Fibroblast of skin of right biceps (primary cell): ENCODE data around the gene TNIK.

Source experiments
- DNase-seq: peaks from one replicate; pipeline ENCODE4 v3.0.0-alpha.2; 2013

Gene TNIK

DNA sequence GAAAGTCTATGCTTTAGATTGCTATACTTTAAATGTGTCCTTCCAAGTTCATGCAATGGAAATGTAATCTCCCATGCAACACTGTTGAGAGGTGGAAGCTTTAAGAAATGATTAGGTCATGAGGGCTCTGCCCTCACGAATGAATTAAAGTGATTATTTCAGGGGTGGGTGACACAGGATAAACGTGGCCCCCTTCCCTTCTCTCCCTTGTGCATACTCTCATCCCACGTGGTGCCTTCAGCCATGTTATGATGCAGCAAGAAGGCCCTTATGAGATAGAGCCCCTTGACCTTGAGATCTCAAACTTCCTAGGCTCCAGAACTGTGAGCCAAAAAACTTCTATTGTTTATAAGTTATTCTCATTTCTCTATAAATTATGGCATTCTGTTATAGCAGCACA is 183.3 kb downstream of the TNIK start:
- no peak for DNase-seq

DNA sequence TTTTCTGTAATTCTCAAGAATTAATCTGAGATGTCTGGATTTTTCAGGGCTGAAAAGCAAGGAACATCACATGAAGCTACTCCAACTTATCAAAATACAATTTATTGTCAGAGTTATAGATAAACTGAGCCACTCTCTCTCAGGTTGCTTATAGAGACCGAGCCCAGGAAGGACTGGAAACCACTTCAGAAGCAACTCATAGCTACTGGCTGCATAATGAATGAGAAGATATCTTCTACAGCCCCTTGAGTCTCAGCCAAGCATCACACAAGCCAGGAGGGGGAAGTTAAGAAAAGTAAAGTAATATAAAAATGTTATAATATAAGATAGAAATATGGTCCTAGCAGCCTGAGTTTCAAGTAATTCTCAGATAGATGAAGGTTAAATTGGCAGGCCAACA is 186.0 kb downstream of the TNIK start:
- no peak for DNase-seq

DNA sequence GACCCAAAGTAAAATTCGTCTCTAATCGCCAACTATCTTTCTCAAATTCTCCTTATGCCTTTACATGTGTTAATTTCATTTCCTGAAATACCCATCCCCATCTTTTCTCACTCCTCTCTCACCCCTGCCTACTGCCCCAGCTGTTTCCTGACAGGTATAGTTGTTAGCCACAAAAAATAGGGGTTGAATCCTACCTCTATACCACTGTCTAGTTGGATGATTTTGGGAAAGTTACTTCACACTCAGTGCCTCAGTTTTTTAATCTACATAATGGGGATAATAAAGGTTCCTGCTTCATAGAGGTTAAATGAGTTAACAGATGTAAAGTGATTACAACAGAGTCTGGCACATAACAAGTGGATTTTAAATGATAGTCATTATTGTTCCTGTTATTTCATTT is 189.7 kb downstream of the TNIK start:
- DNase-seq, result no peak

GRCh38 chr3:171269542-171269941 is 190.7 kb downstream of the TNIK start:
- DNase-seq, result no peak

GRCh38 chr3:171268677-171269076 is 191.5 kb downstream of the TNIK start:
- DNase-seq, result no peak

GRCh38 chr3:171267104-171267503 is 193.1 kb downstream of the TNIK start:
- DNase-seq, result no peak

DNA sequence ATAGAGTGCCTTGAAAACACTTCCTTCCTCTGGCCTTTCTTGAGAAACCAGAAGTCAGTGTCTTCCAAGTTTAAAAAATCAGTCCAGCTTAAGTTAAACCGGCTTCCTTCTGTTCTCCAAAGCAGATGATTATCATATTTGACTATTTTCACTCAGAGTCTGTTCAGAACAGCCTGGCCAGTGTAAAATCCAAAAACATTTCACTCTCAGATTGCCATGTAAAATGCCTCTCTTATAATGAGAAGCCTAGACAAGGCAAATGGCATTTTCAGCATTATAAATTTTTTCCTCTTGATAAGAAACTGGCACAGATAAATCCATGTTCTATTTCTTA is 193.5 kb downstream of the TNIK start:
- DNase-seq, result no peak

DNA sequence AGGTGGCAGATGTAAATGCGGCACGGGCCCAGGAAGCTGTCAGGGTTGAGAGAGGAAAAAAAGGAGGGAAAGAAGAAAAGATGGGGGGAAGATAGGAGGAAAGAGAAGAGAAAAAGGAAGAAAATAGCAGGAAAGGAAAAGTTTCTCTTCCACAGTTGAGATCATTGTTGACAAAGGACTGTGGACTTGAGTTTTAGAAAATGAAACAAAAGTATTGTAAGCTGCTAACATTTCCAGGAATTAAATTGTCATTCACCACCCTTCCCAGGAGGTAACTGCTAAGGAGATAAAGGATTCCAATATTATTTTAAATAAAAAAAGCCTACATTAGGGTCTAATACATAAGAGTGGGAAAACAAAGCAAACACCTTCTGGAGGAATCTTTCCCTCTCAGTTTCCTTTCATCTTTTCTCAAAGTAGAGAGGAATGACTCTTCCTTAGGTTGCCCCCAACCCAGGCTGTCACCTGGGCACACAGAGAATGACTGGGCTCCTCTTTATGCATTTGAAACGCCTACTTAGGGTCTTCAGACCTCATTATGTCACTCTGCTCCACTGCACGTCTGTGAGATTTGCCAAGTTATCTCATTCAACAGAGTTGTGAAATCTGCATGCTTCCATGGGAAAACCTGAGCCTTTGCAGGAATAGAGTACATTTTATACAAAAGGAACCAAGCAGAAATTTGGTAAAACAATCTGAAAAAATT is 194.0 kb downstream of the TNIK start:
- no peak for DNase-seq

GRCh38 chr3:171264758-171265157 is 195.4 kb downstream of the TNIK start:
- no peak for DNase-seq

- peak; percentile 43 for DNase-seq
Measured at GRCh38 chr3:171262431-171262830, 197.8 kb downstream of the TNIK start.

GRCh38 chr3:171261487-171261886 is 198.7 kb downstream of the TNIK start:
- DNase-seq, result no peak

GRCh38 chr3:171260899-171261298 is 199.3 kb downstream of the TNIK start:
- no peak for DNase-seq

GRCh38 chr3:171260466-171260865 is 199.7 kb downstream of the TNIK start:
- DNase-seq, result no peak

DNA sequence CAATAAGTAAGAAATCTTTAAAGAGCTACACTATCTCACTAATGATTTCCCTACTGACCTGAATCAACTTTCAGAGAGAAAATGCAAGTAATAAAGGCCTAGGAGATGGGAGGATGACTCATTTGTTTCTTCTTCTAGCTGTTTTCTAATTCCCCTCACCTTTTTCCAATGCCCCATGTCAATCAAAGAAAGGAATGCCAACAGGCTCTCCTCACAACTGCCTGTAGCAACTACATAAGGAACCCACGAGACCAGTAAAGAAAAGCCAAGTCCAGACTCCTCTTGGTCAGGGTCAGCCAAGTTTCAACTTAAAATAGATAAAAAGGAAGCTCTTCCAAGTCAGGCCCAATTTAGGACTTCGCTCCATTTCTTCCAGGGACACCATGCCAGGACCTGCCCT is 201.9 kb downstream of the TNIK start:
- DNase-seq, result peak; percentile 28

- peak; percentile 89 for DNase-seq
Measured at GRCh38 chr3:171257251-171258203, 202.7 kb downstream of the TNIK start.

DNA sequence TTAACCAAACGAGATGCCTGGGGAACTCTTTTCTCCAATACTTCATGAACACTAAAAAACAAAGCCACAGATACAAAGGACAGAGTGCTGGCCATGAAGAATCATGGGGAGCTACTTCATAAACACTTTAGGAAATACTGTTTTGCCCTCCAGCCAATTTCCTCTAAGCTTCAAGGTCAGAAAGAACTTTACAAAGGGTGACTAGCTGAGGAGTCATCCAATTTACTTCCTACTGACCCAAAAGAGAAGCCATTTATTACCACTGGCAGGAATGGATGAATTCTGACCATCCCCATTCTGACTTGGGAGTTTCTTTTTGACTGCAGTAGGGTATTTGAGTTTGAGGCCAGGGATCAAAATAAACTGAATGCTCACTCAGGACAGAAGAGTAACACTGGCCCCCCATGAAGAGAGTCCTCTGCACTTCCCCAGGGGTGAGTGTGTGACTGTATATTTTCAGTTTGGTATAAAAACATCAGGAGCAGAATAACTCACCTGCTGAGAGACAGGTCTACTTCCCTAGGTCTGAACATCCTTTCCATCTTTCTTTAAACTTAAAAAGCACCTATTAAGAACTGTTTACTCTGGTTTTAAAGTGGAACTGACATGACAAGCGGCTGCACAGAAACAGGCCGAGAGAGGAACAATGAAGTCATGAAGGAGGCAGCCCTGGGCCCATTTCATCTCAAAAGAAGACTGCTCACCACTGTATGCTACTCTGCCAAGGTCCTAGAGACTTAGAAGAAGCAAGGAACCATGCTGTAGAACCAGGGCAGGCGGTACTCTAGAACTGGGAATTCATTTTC is 203.6 kb downstream of the TNIK start:
- no peak for DNase-seq

DNA sequence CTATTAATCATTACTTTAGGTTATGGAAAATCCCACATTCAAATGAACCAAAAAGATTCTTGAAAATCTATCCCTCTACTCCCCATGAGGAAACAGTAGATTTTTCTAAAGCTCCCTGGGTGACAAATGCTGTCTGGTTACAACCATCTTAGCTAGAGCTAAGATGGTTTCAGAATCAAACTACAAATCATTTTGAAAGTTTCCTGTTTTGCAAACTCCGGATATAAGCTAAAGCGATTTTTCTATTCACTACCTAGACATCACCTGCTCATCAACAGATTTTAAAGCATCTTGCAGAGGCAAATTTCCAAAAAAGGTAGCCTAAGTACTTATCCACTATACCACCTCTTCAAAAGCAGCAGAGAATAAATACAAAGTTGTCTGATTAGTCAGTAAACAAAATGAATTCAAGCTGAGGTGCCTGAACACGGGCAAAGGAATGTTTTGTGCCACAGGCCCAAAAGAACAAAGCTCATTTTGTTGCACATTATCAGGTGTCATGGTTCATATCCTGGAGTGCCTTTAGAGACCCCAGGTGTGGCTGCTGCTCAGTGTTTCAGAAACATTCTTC is 204.9 kb downstream of the TNIK start:
- DNase-seq, result no peak

DNA sequence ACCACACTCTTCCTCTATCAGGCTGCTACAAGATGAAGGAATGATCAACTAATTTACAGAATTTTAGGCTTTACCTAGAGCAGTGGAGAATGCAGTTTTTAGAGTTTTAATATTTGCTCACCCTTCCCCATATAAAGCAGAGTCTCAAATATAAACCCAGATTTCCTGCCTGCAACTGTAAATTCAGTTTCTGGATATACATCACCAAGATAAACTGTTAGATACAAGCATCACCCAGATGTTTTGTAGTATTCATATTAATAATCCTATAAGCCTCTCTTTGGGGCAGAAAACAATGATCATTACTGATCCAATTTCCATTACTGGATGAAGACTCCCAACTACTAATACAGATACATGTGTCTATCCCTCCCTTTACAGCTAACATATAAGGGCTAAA is 205.9 kb downstream of the TNIK start:
- no peak for DNase-seq

GRCh38 chr3:171251835-171252234 is 208.4 kb downstream of the TNIK start:
- peak; percentile 29 for DNase-seq

GRCh38 chr3:171250444-171250843 is 209.8 kb downstream of the TNIK start:
- DNase-seq, result no peak

DNA sequence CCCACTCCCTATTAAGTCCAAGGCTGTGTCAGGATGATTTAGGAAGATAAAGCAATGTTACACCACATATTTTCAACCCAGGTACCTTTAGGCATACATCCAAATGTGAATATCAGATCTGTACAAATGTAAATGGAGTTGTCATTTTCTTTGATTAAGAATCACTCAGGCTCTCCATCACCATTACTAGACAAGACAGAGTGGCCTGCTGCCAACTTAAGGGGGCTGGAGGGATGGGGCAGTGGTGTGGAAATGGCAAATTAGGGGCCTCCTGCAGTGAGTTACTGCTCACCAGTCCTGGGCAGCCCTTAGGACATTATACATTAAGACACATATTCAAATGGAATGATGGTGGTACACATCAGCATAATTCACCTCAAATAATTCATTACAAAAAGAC is 211.0 kb downstream of the TNIK start:
- DNase-seq, result no peak

DNA sequence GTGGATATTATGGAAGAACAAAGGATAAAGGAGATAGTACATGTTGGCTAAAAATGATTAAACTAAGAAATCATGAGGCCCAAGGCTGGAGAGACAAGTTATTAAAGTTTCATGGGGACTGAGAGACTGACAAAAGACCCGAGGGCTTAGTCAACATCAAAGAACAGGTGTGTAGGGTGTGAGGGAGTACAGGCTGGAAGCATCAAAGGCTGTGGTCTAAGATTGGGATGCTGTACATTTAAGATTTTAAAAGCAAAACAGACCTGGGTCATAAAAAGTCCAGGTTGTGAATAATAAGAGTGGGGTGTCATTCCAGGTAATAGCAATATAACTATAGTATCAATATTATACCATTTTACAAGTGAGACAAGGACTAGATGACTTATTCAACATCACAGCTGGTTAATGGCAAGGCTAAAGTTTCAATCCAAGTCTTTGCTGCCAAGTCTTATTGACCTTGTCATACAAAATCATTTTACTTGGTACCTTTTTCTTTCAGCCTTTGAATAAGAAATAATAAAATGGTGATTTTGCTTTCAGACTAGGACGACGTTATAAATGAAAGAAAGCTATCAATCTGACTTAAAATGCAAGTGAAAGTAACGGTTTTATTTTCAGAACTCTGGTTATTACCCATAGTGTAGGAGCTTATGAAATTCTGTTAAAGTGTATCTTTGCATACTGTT is 211.6 kb downstream of the TNIK start:
- DNase-seq, result no peak
